ENCODE measurements around the gene CD164L2.

The CD164L2 gene

GRCh38 chr1:27342778-27343638, 40.1 kb downstream of the CD164L2 start:
- DNase-seq, result peak; percentile 87

- peak; percentile 39 for DNase-seq
These were observed 40.7 kb downstream of the CD164L2 start for GRCh38 chr1:27342391-27342777.

DNA sequence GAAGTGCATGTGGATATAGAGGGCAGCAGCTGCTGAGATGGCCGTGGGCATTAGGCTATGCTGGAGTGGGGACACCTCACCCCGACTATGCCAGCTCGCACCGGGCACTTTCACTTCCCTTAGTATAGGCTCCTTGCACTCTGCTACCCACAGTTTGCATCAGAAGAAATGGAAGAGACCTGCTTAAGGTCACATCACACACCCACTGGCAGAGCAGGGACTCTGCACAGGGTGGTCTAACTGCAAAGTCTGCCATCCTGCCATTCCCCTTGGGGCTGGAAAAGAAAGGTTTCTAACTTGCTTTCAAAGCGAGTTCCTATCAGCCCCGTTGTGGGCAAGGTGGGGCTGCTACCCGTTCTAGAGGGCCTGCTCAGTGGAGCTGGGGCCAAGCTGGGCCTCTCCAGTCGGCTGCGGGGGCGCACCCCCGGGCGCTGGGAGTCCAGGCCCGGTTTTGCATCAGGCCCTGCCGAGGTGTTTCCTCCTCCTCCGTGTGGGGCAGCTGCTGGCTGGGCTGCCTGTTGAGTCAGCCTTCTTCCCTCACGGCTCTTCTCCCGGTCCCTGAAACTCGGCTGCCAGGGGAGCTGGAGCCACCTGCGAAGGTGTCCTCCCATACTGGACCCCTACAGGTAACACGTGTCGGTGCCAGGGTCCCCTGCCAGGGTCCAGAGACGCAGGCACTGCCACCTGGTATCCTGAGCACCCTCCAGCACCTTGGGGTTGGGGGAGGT, 41.4 kb downstream of the CD164L2 start, which contains the start of gene SYTL1:
Gene SYTL1, plus strand, starts transcription at position 498 of the 728 bp plus-strand sequence. CDS start 3,313 bp downstream, outside the sequence.
- DNase-seq, result peak; percentile 67

DNA sequence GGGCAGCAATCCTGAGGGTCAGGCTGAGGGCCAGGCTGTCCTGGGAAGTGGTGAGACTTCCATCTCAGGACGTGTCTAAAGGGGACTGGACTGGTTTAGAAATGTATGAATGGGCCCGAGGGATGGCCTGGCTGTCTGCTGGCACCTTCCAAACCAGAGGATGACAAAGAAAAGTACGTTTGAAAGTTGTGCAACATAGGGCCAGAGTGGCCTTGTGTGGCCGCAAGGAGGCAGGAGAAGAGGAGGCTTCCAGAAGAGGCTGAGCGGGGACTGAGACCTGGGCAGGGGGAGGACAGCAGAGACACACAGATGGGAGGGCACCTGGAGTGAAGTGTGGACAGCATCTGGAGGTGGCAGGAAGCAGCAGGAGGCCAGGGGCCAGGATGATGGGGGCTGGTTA, 43.9 kb downstream of the CD164L2 start:
- no peak for DNase-seq

DNA sequence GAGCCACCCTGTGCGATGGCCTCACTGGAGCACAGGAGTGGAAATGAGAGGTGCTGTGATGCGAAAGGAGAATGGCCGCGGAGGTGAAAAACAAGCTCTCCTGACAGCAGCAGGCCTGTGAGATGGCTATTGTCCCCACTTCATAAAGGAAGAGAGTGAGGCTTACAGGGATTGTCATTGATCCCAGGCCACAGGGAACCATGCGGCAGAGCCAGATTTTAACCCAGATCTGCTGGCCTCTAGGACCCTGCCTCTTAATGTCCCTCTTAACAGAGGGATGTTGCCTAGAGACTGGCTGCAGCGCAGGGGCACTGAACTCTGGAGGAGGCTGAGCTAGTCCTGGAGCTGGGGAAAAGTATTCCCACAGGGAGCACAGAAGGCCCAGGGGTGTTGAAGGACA, 44.4 kb downstream of the CD164L2 start:
- no peak for DNase-seq

GRCh38 chr1:27336756-27337155, 46.4 kb downstream of the CD164L2 start:
- no peak for DNase-seq

DNA sequence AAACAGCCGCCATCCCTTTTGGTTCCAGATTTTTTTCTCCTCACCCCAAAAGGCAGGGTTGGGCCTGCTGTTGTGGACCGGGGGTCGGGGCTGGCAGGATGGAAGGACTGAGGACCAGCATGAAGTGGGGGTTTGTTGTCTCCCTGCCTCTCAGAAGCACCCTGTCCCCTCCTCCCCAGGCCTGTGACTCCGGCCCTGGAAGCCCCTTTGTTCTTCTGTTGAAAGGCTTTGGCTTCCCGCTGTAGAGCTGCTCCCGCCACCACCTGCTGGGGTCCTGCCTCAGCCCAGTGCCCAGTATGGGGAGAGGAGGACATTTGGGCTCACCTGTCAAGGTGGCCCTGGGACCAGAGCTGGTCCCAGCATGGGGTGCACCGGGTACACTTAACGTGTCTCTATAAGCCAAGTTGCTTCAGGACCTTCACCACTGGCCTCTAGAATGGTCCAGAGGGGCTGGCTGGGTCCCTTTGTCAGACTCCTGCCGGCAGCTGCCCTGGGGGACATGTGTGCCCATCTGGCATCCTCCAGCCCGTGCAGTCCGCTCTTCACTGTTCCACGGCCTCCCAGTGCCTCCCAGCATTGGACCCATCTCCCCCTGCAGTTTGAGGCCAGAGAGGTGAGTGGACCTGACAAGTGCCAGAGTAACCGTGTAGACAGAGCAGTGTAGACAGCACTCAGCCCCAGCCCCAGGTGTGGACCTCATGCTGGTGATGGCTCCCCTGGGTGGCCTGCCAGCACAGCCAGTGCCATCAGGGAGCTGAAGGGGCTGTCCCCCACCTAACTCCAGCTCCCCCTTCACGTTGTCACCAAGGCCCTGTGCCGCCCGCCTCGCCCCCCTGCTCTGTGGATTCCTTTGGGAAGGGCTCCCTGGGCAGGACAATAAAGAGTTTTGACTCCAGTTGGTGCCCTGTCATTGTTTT, 47.4 kb downstream of the CD164L2 start:
- DNase-seq, result no peak

- no peak for DNase-seq
These were observed 49.3 kb downstream of the CD164L2 start for GRCh38 chr1:27333717-27334279.

- DNase-seq, result peak; percentile 71
These were observed 50.4 kb downstream of the CD164L2 start for GRCh38 chr1:27332536-27333281.

DNA sequence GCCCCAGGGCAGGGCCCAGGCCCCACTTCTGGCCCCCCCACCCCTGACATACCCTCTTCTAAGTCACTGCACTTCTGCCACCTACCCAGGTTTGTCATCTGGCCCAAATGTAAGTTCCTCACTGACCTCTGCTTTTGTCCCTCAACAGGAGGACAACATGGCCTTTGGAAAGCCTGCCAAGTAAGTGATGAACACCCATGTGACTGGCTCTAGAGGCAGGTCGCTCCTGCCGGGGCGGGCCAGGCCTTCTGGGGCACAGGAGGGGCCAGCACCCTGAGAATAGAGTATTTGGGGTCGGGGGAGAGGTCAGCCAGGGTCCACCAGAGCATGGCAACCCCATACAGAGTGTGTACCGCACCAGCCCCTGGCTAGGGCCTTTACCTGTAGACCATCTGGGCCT, 51.2 kb downstream of the CD164L2 start:
- DNase-seq, result no peak

DNA sequence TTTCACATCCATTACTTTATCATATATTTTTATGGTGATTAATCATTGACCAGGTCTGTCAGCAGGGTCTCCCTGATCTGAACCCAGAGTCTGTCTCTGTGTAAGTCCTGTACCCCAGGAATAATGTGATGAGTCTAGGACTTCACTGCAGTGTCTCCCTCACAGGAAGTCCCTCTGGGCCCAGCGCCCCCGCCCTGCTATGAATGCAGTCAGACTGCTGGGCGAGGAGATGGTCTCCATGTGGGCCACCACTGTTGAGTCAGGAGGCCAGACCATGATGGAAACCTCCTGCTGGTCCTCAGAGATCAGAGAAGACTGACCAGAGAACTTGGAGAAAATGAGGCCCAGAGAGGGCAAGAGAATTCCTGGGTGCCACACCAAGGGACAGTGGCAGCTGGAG, 51.7 kb downstream of the CD164L2 start:
- no peak for DNase-seq

DNA sequence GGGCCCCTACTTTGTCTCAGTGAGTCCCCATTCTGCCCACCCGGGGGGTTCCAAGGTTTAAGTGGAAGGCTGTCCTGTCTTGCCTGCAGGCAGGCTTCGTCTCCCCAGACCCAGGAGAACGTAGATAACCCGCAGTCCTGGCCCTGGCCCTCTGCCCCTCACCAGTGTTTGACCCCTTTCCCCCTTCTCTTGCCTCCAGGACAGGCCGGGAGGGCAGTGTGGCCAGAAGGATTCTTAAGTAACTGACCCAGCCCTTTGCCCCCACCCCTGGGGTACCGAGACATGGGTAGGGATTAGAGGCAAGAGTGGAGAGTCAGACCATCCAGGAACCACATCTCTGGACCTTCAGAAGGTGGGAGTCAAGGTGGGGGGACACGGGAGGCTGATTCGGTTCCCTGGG, 52.3 kb downstream of the CD164L2 start:
- no peak for DNase-seq
